SIG-M5 (cell line): ENCODE data around the gene UGT2A3.

ENCODE experiments used
- DNase-seq: peaks from one replicate; lab custom pipeline; 2025; lab: John Stamatoyannopoulos, UW

Gene UGT2A3

GRCh38 chr4:68912807-68913206 lies 38.8 kb downstream of the UGT2A3 start:
- DNase-seq, result no peak

- DNase-seq, result no peak
These were observed 42.2 kb downstream of the UGT2A3 start for GRCh38 chr4:68909385-68909784.

GRCh38 chr4:68907788-68908700 lies 43.6 kb downstream of the UGT2A3 start:
- no peak for DNase-seq

GRCh38 chr4:68907245-68907644 lies 44.4 kb downstream of the UGT2A3 start:
- DNase-seq, result no peak

- DNase-seq, result no peak
These were observed 44.8 kb downstream of the UGT2A3 start for GRCh38 chr4:68906780-68907137.

- DNase-seq, result no peak
These were observed 45.4 kb downstream of the UGT2A3 start for GRCh38 chr4:68905939-68906779.

- no peak for DNase-seq
These were observed 46.0 kb downstream of the UGT2A3 start for GRCh38 chr4:68905598-68905938.

- DNase-seq, result no peak
These were observed 46.8 kb downstream of the UGT2A3 start for GRCh38 chr4:68904786-68905185.

GRCh38 chr4:68896749-68897148 lies 54.9 kb downstream of the UGT2A3 start:
- no peak for DNase-seq

- DNase-seq, result no peak
These were observed 55.9 kb downstream of the UGT2A3 start for GRCh38 chr4:68895561-68896198.

GRCh38 chr4:68892861-68893260 lies 58.7 kb downstream of the UGT2A3 start:
- DNase-seq, result no peak

- no peak for DNase-seq
These were observed 59.9 kb downstream of the UGT2A3 start for GRCh38 chr4:68891678-68892077.

- DNase-seq, result no peak
These were observed 66.1 kb downstream of the UGT2A3 start for GRCh38 chr4:68885545-68885944.

GRCh38 chr4:68883870-68884269 lies 67.7 kb downstream of the UGT2A3 start:
- DNase-seq, result no peak
